Fibroblast of skin of scalp (primary cell): ENCODE measurements around the gene SNX22. TPM values are rescaled to one million over a fixed set of nuclear protein-coding genes. Genes with fewer than 3 reads are reported as not detected.
A peak's percentile ranks its signal among the peaks of the same experiment; 100 is the strongest.
"Not testable (repeated sequence)": the region's sequence is repeated elsewhere in the genome, so short reads cannot be mapped to it uniquely, and the experiment has no call there.

Experiments
- DNase-seq: peaks from one replicate; pipeline ENCODE4 v3.0.0-alpha.2; 2013
- polyA plus RNA-seq, 2 experiments: library from polyadenylated mRNA; unstranded; fragments of 120-200 nt; gene quantifications; one replicate each; pipeline ENCODE4 v1.2.1, GENCODE V29; 2013; ENCODE audit not compliant: insufficient read length in 2 of 2

Gene SNX22
- polyA plus RNA-seq (2013, experiment 1 of 2; ENCODE audit: insufficient read length): 0.94 TPM
- 0.92 TPM for polyA plus RNA-seq (2013, experiment 2 of 2; ENCODE audit: insufficient read length)

GRCh38 chr15:64151727-64152506 is at the start of gene SNX22:
SNX22 (plus strand) TSS chr15:64151731; CDS start chr15:64151776, 45 bp downstream.
- no peak for DNase-seq

- no peak for DNase-seq
Measured at GRCh38 chr15:64102497-64102896, 49.0 kb upstream of the SNX22 start.

- no peak for DNase-seq
Measured at GRCh38 chr15:64105113-64105704, 46.3 kb upstream of the SNX22 start.

GRCh38 chr15:64107337-64107736 is 44.2 kb upstream of the SNX22 start:
- DNase-seq: no peak

GRCh38 chr15:64110108-64110701 is 41.3 kb upstream of the SNX22 start:
- not testable (repeated sequence) for DNase-seq

- DNase-seq: no peak
Measured at GRCh38 chr15:64110950-64111678, 40.4 kb upstream of the SNX22 start.

GRCh38 chr15:64111679-64112050 is 39.9 kb upstream of the SNX22 start:
- DNase-seq: no peak

GRCh38 chr15:64112073-64112772 is 39.3 kb upstream of the SNX22 start:
- no peak for DNase-seq

GRCh38 chr15:64112904-64113303 is 38.6 kb upstream of the SNX22 start:
- peak; percentile 53 for DNase-seq

- no peak for DNase-seq
Measured at GRCh38 chr15:64117759-64118487, 33.6 kb upstream of the SNX22 start.

- not testable (repeated sequence) for DNase-seq
Measured at GRCh38 chr15:64120322-64120721, 31.2 kb upstream of the SNX22 start.

- DNase-seq: no peak
Measured at GRCh38 chr15:64121614-64122013, 29.9 kb upstream of the SNX22 start.

GRCh38 chr15:64122444-64122843 is 29.1 kb upstream of the SNX22 start:
- DNase-seq: no peak

GRCh38 chr15:64122936-64123351 is 28.6 kb upstream of the SNX22 start:
- DNase-seq: no peak

- DNase-seq: no peak
Measured at GRCh38 chr15:64125978-64126377, 25.6 kb upstream of the SNX22 start.

GRCh38 chr15:64127521-64128270 is 23.8 kb upstream of the SNX22 start:
- DNase-seq: no peak

GRCh38 chr15:64130159-64130558 is 21.4 kb upstream of the SNX22 start:
- DNase-seq: no peak

GRCh38 chr15:64131547-64131946 is 20.0 kb upstream of the SNX22 start:
- no peak for DNase-seq

- DNase-seq: no peak
Measured at GRCh38 chr15:64132217-64132616, 19.3 kb upstream of the SNX22 start.

GRCh38 chr15:64133623-64134344 is 17.7 kb upstream of the SNX22 start:
- no peak for DNase-seq
